ENCODE results near the gene CARD16. TPM values are rescaled to one million over a fixed set of nuclear protein-coding genes. Genes with fewer than 3 reads are reported as not detected.

The CARD16 gene
- polyA plus RNA-seq, 1 experiment = 125 TPM

DNA sequence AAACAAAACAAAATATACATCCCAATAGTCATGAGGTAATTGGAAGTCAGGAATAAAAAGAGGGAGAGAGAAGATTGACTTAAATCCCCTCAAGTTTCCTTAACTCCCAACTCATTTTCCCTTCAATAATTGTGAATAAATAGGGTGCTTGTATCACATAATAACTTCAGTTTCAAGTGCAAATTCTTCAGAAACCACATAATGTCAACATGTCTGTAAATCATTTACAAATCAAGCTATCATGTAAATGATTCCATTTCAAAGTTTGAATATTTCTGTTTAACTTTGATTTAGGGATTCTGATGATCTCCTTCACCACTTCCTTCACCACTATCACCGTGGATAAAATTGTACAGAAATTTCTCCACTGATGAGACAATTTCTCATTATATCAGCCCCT lies 45.4 kb downstream of the CARD16 start:
- Histone ChIP-seq H3K4me3 (ENCODE audit: low read depth, low read length) (no peak overlapping the region), H3K27ac (ENCODE audit: low read depth, low read length) (no peak overlapping the region), H3K27me3 (ENCODE audit: control insufficient read depth, insufficient read depth, low read length) (no peaks in the 10 kb centered on the region), H3K9me3 (ENCODE audit: control insufficient read depth, insufficient read depth, low read length) (no peaks in the 10 kb centered on the region)
- TF ChIP-seq CTCF (IDR thresholded peaks at IDR 0.05; ENCODE audit: low read depth, low read length) = no peak
- CTCF ChIA-PET = interaction anchor here (0.6 kb wide), 1 partner anchor 23 kb away, joined by 3 read pairs; no protein-coding TSS in a partner anchor
- DNase-seq (ENCODE audit: low read depth, low spot score) = no peak
- POLR2A ChIA-PET = no interaction called here

DNA sequence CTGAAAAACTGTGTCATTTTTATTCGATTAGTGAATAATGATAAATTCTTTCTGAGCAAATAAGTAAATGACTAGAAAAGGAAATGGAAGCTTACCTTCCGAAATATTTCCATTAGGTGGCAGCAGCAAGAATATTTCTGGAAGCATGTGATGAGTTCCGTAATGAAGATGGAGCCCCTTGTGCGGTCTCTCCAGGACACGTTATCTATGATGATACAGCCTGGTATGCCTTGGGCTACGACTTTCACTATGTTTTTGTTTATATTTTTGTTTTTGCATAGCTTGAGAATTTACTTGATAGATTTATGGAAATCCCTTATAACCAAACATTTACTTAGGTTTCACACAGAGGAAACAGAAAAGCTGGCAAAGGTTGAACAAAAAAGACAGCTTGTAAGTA lies 47.8 kb downstream of the CARD16 start:
- no peak overlapping the region for H3K27ac ChIP-seq (ENCODE audit: low read depth, low read length)
- ChIA-PET CTCF (interaction anchor here (1.1 to 1.4 kb wide), 2 partner anchors 40 to 865 kb away, joined by 3 to 10 read pairs; no protein-coding TSS in a partner anchor), POLR2A (no interaction called here)
- no peaks in the 10 kb centered on the region for H3K9me3 ChIP-seq (ENCODE audit: control insufficient read depth, insufficient read depth, low read length)
- no peak for TF ChIP-seq CTCF (IDR thresholded peaks at IDR 0.05; ENCODE audit: low read depth, low read length)
- H3K4me3 ChIP-seq (ENCODE audit: low read depth, low read length) = no peak overlapping the region
- H3K27me3 ChIP-seq (ENCODE audit: control insufficient read depth, insufficient read depth, low read length) = no peaks in the 10 kb centered on the region
- DNase-seq (ENCODE audit: low read depth, low spot score) = no peak

- H3K4me3 ChIP-seq (ENCODE audit: low read depth, low read length) = no peak overlapping the region
- ChIA-PET CTCF (no interaction called here), POLR2A (no interaction called here)
- DNase-seq (ENCODE audit: low read depth, low spot score) = no peak
- H3K27me3 ChIP-seq (ENCODE audit: control insufficient read depth, insufficient read depth, low read length) = no peaks in the 10 kb centered on the region
- no peak overlapping the region for H3K27ac ChIP-seq (ENCODE audit: low read depth, low read length)
- no peaks in the 10 kb centered on the region for H3K9me3 ChIP-seq (ENCODE audit: control insufficient read depth, insufficient read depth, low read length)
- no peak for TF ChIP-seq CTCF (IDR thresholded peaks at IDR 0.05; ENCODE audit: low read depth, low read length)
Measured at GRCh38 chr11:104995001-104995408, 50.1 kb downstream of the CARD16 start.

DNA sequence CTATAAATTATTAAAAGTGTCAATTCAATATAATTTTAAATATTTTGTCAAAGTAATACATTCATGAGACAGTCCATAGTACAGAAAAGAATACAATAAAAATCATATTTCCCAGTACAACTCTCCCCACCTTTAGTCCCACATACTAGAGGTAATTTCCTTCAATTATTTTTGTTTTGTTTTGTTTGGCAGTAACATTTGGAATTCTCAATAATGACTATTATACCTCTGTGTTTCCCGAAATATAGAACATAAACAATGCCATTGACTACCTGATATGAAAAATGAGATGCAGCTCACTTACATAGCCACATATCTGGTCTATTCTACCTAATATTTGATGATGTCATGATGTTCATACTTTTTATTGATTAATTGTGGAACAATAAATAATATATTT lies 52.4 kb downstream of the CARD16 start:
- Histone ChIP-seq H3K4me3 (ENCODE audit: low read depth, low read length) (no peak overlapping the region), H3K27me3 (ENCODE audit: control insufficient read depth, insufficient read depth, low read length) (no peaks in the 10 kb centered on the region), H3K27ac (ENCODE audit: low read depth, low read length) (no peak overlapping the region), H3K9me3 (ENCODE audit: control insufficient read depth, insufficient read depth, low read length) (no peaks in the 10 kb centered on the region)
- DNase-seq (ENCODE audit: low read depth, low spot score) = no peak
- TF ChIP-seq CTCF (IDR thresholded peaks at IDR 0.05; ENCODE audit: low read depth, low read length) = no peak
- POLR2A ChIA-PET = no interaction called here
- CTCF ChIA-PET = no interaction called here

DNA sequence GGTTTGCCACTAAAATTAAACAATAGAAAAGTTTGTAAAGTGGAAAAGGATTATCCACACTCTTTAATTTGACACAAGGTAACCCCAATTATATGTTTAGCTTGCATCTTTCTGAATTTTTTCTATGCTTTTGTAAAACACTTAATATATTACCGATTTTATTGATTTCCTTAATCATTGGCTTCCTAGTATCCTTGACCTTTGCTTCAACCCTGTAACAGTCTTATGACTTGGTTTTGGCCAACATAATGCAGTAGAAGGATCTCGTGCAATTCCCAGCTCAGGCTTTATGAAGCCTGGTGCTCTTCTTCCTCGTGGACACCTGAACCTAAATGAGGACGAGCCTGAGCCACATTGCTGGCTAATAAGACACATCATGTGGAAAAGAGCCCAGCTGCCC lies 53.1 kb downstream of the CARD16 start:
- ChIA-PET POLR2A (no interaction called here), CTCF (no interaction called here)
- no peak overlapping the region for H3K4me3 ChIP-seq (ENCODE audit: low read depth, low read length)
- H3K27me3 ChIP-seq (ENCODE audit: control insufficient read depth, insufficient read depth, low read length) = no peaks in the 10 kb centered on the region
- TF ChIP-seq CTCF (IDR thresholded peaks at IDR 0.05; ENCODE audit: low read depth, low read length) = no peak
- no peak overlapping the region for H3K27ac ChIP-seq (ENCODE audit: low read depth, low read length)
- no peak for DNase-seq (ENCODE audit: low read depth, low spot score)
- H3K9me3 ChIP-seq (ENCODE audit: control insufficient read depth, insufficient read depth, low read length) = no peaks in the 10 kb centered on the region

Other genes starting within 250 kb of the CARD16 start
- 0.25 and 0.38 TPM in 2 replicates for gene CASP12, start 146.9 kb downstream of the CARD16 start, polyA plus RNA-seq (2011; rRNA removed)
- gene CASP4, start 76.8 kb downstream of the CARD16 start, polyA plus RNA-seq (2011; rRNA removed) = 112 and 129 TPM in 2 replicates
- 0.07 and 0.15 TPM in 2 replicates for gene CASP5, start 22.2 kb downstream of the CARD16 start, polyA plus RNA-seq (2011; rRNA removed)
- gene CASP1, start 10.2 kb downstream of the CARD16 start, polyA plus RNA-seq (2011; rRNA removed) = 31.0 and 36.2 TPM in 2 replicates
- not detected in 2 replicates for gene CARD18, start 94.4 kb upstream of the CARD16 start, polyA plus RNA-seq (2011; rRNA removed)

Data from AG04450 (cell line).